Loucy (cell line): ENCODE data around the gene ISM2.

ENCODE experiments used
- H2AFZ ChIP-seq: fragments of 200-600 bp; sonication (generic); 2 replicates; pipeline ENCODE4 v1.6.0; 2016; ENCODE audit warnings: antibody characterized with exemption, mild to moderate bottlenecking, low read length, moderate library complexity
- H3F3A ChIP-seq: fragments of 200-600 bp; 2 replicates; pipeline ENCODE4 v1.6.0; 2016; ENCODE audit warnings: antibody characterized with exemption, low read depth, mild to moderate bottlenecking
- H3K27me3 ChIP-seq: fragments of 200-600 bp; sonication (generic); 2 replicates; pipeline ENCODE4 v1.6.1; 2014; ENCODE audit warnings: low read length, mild to moderate bottlenecking; ENCODE audit not compliant: insufficient read depth, poor library complexity, severe bottlenecking
- H3K36me3 ChIP-seq: fragments of 200-600 bp; sonication (generic); 2 replicates; pipeline ENCODE4 v1.6.1; 2016; ENCODE audit warnings: low read length; ENCODE audit not compliant: insufficient read depth
- H3K4me1 ChIP-seq: fragments of 200-600 bp; sonication (generic); 2 replicates; pipeline ENCODE4 v1.5.1; 2014; ENCODE audit warnings: low read length, mild to moderate bottlenecking; ENCODE audit not compliant: insufficient read depth, poor library complexity, severe bottlenecking
- H3K4me2 ChIP-seq: fragments of 200-600 bp; sonication (generic); 2 replicates; pipeline ENCODE4 v1.6.0; 2014; ENCODE audit warnings: antibody characterized with exemption, low read length, low read depth, mild to moderate bottlenecking; ENCODE audit not compliant: poor library complexity, severe bottlenecking
- H3K4me3 ChIP-seq: fragments of 200-600 bp; sonication (generic); 2 replicates; pipeline ENCODE4 v1.5.1; 2014; ENCODE audit warnings: low read length, mild to moderate bottlenecking, mixed read lengths; ENCODE audit not compliant: poor library complexity, severe bottlenecking
- H3K79me2 ChIP-seq: fragments of 200-600 bp; sonication (generic); 2 replicates; pipeline ENCODE4 v1.6.1; 2014; ENCODE audit warnings: low read length; ENCODE audit not compliant: insufficient read depth
- H3K9ac ChIP-seq: fragments of 200-600 bp; sonication (generic); 2 replicates; pipeline ENCODE4 v1.6.0; 2014; ENCODE audit warnings: mild to moderate bottlenecking, low read depth, low read length, moderate library complexity; ENCODE audit not compliant: poor library complexity, severe bottlenecking
- H3K9me2 ChIP-seq: fragments of 200-600 bp; sonication (generic); replicated peaks from 2 replicates; pipeline ENCODE4 v1.6.1; 2016; ENCODE audit warnings: low read depth, low read length, mixed read lengths
- H3K9me3 ChIP-seq: fragments of 200-600 bp; sonication (generic); 2 replicates; pipeline ENCODE4 v1.6.1; 2014; ENCODE audit warnings: mild to moderate bottlenecking, antibody characterized with exemption, low read length, low read depth; ENCODE audit not compliant: insufficient read depth
- H4K20me1 ChIP-seq: fragments of 200-600 bp; sonication (generic); 2 replicates; pipeline ENCODE4 v1.6.0; 2014; ENCODE audit warnings: antibody characterized with exemption, low read length, mild to moderate bottlenecking; ENCODE audit not compliant: insufficient read depth, poor library complexity, severe bottlenecking
- EZH2phosphoT487 ChIP-seq: fragments of 200-600 bp; IDR thresholded peaks from 2 replicates; pipeline ENCODE4 v1.6.1; 2018; ENCODE audit warnings: antibody characterized with exemption, mild to moderate bottlenecking, moderate library complexity, borderline replicate concordance
- TF ChIP-seq, protein P1 (sequence below): fragments of 200-600 bp; sonication (generic); conservative IDR thresholded peaks from 2 replicates; pipeline ENCODE4 v1.5.1; 2014; ENCODE audit warnings: mild to moderate bottlenecking, antibody characterized with exemption, low read length

ISM2 gene

DNA sequence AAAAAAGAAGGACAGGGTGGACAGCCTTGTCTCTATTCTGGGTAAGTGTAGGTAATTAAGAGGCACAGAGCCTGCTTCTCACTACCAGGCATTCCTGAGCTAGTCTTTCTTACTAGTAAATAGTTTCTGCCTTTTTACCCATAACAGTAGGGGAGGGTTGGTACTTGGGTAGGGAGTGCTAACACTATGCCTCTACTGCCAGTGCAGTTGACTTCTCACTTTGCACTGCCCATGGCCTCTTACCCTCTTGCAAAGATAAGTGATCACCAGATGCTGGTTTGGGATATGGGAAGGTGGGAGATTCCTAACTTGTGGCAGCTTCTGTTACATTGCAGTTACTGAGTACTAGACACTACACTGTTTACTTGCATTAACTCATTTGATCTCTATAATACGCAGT lies 29.1 kb downstream of the ISM2 start:
- Histone ChIP-seq H4K20me1 (no peaks in the 10 kb centered on the region), H3K36me3 (peaks cover 45% of the 10 kb centered on the region), H3F3A (no peaks in the 10 kb centered on the region), H3K9me3 (no peaks in the 10 kb centered on the region), H3K27me3 (no peaks in the 10 kb centered on the region), H3K9ac (no peak overlapping the region), H3K9me2 (no peaks in the 10 kb centered on the region), H3K79me2 (no peaks in the 10 kb centered on the region), H3K4me1 (no peaks in the 10 kb centered on the region), H2AFZ (no peak overlapping the region), H3K4me2 (no peak overlapping the region), H3K4me3 (no peak overlapping the region)
- no peak for TF ChIP-seq EZH2phosphoT487
- TF ChIP-seq, protein P1, sequence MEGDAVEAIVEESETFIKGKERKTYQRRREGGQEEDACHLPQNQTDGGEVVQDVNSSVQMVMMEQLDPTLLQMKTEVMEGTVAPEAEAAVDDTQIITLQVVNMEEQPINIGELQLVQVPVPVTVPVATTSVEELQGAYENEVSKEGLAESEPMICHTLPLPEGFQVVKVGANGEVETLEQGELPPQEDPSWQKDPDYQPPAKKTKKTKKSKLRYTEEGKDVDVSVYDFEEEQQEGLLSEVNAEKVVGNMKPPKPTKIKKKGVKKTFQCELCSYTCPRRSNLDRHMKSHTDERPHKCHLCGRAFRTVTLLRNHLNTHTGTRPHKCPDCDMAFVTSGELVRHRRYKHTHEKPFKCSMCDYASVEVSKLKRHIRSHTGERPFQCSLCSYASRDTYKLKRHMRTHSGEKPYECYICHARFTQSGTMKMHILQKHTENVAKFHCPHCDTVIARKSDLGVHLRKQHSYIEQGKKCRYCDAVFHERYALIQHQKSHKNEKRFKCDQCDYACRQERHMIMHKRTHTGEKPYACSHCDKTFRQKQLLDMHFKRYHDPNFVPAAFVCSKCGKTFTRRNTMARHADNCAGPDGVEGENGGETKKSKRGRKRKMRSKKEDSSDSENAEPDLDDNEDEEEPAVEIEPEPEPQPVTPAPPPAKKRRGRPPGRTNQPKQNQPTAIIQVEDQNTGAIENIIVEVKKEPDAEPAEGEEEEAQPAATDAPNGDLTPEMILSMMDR, result no peak

DNA sequence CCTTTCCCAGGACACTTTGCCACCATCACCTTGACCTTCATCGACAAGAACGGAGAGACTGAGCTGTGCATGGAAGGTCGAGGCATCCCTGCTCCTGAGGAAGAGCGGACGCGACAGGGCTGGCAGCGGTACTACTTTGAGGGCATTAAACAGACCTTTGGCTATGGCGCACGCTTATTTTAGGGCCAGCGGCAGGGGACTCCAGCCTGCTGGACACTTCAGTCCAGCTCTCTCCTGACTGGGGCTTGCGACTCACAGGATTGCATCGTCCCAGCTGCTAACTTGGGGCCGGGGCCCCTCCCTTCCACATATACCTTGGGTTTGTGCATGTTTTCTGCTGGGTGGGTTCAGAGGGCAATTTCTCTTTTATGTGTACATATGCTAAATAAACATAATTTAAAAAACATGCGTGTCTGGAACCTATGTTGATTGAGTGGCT lies 29.5 kb downstream of the ISM2 start:
- Histone ChIP-seq H3K4me2 (no peak overlapping the region), H3K9me3 (no peaks in the 10 kb centered on the region), H3K9ac (no peak overlapping the region), H3K27me3 (no peaks in the 10 kb centered on the region), H3K79me2 (no peaks in the 10 kb centered on the region), H2AFZ (no peak overlapping the region), H3K4me3 (no peak overlapping the region), H3K36me3 (peaks cover 50% of the 10 kb centered on the region), H3F3A (no peaks in the 10 kb centered on the region), H4K20me1 (no peaks in the 10 kb centered on the region), H3K9me2 (no peaks in the 10 kb centered on the region), H3K4me1 (no peaks in the 10 kb centered on the region)
- TF ChIP-seq, protein P1, result no peak
- no peak for TF ChIP-seq EZH2phosphoT487

DNA sequence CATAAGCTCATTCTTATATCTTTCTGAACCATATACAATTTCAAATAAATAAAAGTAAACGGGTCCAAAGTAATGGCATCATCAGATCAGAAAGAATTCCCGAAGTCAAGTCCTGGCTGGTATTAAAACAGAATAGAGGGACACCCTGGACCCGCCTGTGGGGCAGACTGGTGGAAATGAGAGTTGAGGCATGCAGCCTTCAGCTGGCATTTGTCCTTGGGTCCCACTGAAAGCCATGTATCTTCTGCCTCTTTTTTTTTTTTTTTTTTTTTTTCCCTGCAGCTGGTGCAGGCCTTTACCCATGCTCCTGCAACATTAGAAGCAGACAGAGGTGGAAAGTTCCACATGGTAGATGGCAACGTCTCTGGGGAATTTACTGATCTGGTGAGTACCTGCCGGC lies 30.8 kb downstream of the ISM2 start:
- Histone ChIP-seq H3K4me2 (no peak overlapping the region), H2AFZ (no peak overlapping the region), H4K20me1 (no peaks in the 10 kb centered on the region), H3F3A (no peaks in the 10 kb centered on the region), H3K9me2 (no peaks in the 10 kb centered on the region), H3K9me3 (no peaks in the 10 kb centered on the region), H3K9ac (no peak overlapping the region), H3K79me2 (peaks cover 4% of the 10 kb centered on the region; the same call in 1 of the 2 replicates), H3K4me3 (no peak overlapping the region), H3K27me3 (no peaks in the 10 kb centered on the region), H3K4me1 (no peaks in the 10 kb centered on the region), H3K36me3 (peaks cover 61% of the 10 kb centered on the region)
- TF ChIP-seq, protein P1, result no peak
- TF ChIP-seq EZH2phosphoT487, result no peak
